HPDE6-E6E7 (cell line): Measurements from ENCODE around the gene PLEKHN1.
"Not testable (repeated sequence)": the region's sequence is repeated elsewhere in the genome, so short reads cannot be mapped to it uniquely, and the experiment has no call there.

Experiments
- DNase-seq: peaks from one replicate; pipeline ENCODE4 v3.0.0; 2011; ENCODE audit warnings: missing footprints; ENCODE audit errors: extremely low spot score

PLEKHN1 gene

DNA sequence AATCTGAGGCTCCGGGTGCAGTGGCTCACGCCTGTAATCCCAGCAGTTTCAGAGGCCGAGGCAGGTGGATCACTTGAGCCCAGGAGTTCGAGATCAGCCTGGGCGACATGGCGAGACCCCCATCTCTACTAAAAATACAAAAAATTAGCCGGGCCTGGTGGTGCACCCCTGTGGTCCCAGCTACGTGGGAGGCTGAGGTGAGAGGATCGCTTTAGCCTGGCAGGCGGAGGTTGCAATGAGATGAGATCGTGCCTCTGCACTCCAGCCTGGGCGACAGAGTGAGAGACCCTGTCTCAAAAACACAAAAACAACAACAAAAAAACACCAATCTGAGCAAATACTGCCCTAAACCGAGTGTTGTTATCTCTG lies 46.4 kb downstream of the PLEKHN1 start:
- DNase-seq: not testable (repeated sequence)

DNA sequence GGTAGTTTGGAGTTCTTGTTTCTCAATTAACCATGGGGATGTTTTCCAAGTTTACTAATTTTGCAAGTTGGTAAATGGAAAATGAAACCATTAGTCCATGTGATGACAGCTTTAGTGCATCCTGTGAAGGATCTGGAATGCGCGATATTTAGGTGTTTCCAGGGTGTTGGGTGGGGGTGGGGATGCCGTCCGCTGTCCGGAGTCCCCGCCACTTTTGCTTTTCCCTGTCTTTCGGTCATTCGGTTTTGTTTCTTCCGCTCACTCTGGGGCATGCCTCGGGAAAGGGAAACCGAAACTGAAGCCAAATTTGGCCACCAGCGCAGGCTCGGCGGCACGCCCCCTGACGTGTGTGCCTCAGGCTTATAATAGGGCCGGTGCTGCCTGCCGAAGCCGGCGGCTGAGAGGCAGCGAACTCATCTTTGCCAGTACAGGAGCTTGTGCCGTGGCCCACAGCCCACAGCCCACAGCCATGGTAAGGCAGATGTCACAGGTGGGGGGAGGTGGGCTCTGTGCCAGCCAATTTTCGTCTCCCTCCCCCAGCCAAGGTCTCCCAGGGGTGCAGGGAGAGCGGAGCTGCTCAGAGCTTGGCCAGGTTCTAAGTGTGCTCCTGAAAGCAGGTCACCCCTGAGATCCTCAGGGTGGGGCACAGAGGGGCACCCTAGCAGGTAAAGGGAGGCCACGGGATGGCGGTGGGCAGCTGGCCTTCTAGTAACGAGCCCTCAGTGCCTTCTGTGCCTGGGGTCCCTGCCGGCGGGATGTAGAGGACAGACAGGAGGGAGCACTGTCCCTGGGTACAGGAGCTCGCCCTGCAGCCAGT lies 47.0 kb downstream of the PLEKHN1 start, which contains the start of gene ISG15:
Gene ISG15 (plus strand): TSS at position 393 of the 817 bp plus-strand sequence. CDS start 77 bp downstream, at position 470.
- no peak for DNase-seq

DNA sequence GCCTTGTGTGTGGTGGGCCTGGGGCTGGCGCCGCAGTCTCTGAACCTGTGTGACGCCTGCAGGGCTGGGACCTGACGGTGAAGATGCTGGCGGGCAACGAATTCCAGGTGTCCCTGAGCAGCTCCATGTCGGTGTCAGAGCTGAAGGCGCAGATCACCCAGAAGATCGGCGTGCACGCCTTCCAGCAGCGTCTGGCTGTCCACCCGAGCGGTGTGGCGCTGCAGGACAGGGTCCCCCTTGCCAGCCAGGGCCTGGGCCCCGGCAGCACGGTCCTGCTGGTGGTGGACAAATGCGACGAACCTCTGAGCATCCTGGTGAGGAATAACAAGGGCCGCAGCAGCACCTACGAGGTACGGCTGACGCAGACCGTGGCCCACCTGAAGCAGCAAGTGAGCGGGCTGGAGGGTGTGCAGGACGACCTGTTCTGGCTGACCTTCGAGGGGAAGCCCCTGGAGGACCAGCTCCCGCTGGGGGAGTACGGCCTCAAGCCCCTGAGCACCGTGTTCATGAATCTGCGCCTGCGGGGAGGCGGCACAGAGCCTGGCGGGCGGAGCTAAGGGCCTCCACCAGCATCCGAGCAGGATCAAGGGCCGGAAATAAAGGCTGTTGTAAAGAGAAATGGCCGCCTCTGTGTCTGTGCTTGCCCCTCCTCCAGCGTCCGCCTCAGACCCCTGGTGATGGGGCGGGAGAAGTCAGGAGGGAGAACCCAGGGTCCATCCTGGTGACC lies 47.8 kb downstream of the PLEKHN1 start:
- DNase-seq: no peak

DNA sequence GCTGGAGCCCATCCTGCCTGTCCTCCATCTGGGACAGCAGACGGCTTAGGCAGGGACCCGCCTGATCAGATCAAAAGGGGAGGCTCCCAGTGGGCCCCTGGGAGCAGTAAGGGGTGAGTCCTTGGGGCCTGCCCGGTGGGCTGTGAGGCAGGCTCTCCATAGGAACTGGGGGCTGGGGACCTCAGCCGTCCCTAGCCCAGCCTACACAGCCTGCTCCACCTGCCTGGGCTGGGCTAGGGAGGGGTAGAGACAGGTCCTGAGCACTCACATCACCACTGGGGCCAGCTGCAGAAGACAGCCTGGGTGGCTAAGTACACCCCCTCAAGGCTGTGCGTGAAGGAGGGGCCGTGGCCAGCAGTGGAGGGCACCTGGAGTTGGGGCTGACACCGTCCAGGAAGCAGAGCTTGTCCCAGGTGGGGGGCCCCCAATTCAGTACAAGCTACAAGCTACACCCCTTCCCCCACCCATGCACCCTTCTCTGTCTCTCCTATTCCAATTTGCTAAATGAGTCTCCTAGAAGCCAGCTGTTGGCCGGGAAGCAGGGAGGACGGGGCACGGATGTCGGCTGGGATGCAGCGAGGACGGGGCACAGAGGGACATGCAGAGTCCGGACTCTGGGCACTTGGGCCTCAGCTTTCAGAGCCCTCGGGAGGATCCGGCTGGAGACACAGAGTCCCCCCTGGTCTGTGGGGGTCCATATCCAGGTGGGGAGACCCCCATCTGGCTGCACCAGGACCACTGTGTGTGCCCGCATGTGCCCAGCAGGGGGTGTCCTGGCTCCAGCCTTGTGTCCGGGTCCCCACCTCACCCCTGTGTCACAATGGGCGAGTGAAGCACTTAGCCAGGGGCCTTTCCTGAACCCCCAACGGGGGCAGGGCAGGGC lies 48.8 kb downstream of the PLEKHN1 start:
- no peak for DNase-seq

DNA sequence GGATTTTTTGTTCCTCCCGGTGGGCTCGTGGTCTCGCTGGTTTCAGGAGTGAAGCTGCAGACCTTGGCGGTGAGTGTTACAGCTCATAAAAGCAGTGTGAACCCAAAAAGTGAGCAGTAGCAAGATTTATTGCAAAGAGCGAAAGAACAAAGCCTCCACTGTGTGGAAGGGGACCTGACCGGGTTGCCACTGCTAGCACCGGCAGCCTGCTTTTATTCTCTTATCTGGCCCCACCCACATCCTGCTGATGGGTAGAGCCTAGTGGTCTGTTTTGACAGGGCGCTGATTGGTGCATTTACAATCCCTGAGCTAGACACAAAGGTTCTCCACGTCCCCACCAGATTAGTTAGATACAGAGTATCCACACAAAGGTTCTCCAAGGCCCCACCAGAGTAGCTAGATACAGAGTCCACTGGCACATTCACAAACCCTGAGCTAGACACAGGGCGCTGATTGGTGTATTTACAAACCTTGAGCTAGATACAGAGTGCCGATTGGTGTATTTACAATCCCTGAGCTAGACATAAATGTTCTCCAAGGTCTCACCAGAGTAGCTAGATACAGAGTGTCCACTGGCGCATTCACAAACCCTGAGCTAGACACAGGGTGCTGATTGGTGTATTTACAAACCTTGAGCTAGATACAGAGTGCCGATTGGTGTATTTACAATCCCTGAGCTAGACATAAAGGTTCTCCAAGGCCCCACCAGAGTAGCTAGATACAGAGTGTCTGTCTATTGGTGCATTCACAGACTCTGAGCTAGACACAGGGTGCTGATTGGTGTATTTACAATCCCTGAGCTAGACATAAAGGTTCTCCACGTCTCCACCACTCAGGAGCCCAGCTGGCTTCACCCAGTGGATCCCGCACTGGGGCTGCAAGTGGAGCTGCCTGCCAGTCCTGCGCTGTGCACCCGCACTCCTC lies 51.4 kb downstream of the PLEKHN1 start:
- DNase-seq: not testable (repeated sequence)

DNA sequence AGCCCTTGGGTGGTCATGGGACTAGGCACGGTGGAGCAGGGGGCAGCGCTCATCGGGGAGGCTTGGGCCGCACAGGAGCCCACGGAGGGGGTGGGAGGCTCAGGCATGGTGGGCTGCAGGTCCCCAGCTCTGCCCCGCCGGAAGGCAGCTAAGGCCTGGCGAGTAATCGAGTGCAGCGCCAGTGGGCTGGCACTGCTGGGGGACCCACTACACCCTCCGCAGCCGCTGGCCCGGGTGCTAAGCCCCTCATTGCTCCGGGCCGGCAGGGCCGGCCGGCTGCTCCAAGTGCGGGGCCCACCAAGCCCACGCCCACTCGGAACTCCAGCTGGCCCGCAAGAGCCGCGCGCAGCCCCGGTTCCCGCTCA lies 52.0 kb downstream of the PLEKHN1 start:
- not testable (repeated sequence) for DNase-seq

DNA sequence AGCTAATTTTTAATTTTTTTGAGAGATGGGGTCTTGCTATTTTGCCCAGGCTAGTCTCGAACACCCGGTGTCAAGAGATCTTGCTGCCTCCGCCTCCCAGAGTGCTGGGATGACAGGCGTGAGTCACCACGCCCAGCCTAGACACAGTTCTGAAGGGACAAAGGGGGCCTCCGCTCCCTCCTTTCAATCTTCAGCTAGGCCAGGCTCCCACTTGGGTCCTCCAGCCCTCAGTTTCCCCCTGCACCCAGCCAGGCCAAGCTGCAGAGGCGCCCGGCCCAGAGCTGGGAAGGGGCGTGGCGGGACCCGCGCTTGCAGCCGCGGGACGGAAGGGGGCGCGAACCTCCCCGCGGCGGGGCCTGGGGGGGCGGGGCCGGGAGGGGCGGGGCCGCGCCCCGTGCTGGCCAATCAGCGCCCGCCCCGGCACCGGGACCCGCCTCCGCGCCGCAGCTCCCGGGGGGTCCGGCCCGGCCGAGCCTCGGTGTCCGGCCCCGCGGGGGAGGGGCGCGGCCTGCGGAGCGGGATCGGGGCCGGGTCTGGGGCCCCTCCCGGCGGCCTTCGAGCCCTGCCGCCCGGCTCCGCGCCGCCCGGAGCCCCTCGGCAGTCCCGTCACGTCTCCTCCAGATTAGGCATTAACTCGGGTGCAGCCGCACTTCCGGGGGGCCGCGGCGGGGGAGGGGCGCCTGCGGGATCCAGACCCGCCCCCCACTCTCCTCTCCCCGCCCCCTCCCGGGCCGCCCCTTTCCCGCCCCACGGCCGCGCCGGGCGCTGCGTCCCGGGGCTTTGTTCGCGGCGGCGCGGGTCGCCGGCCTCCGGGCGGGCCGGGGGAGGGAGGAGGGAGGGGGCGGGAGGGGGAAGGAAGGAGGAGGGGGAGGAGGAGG lies 53.1 kb downstream of the PLEKHN1 start:
- DNase-seq: peak; percentile 79

DNA sequence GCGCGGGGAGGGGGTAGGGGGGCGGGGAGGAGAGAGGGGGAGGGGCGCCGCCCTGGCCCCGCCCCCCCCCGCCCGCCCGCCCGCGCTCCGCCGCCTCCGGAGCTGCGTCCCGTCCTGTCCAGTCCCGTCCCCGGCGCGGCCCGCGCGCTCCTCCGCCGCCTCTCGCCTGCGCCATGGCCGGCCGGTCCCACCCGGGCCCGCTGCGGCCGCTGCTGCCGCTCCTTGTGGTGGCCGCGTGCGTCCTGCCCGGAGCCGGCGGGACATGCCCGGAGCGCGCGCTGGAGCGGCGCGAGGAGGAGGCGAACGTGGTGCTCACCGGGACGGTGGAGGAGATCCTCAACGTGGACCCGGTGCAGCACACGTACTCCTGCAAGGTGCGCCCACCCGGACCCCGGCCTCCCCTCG lies 53.7 kb downstream of the PLEKHN1 start, which contains the start of gene AGRN:
Gene AGRN (plus strand): TSS at position 121 of the 405 bp plus-strand sequence. CDS start 53 bp downstream, at position 174.
- DNase-seq: no peak

DNA sequence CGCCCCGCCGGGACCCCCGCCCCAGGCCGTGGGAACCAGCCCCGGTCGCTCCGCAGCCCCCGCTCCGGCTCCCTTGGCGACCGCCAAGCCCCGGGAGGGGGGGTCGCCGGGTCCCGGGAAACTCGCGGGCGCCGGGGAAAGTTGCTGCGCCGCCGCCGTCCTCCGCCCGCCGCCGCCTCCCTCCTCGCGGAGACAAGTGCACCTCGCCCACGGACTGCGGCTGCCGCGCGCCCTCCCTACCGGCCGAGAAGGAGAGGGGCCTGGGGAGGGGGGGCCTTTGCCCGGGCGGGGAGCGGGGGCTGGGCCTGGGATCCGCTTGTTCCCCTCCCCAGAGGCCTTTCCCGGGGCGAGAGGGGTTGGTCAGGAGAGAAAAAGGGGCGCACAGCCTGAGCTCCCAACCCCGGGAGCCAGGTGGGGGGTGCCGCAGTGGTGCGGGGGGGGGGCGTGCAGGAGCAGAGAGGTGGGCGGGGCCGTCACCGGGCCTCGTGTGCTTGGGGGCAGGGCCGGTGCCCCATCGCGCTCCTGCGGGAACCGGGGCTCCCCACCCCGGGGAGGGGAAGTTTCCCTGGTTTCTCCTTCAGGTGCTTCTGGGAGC lies 54.2 kb downstream of the PLEKHN1 start:
- no peak for DNase-seq

DNA sequence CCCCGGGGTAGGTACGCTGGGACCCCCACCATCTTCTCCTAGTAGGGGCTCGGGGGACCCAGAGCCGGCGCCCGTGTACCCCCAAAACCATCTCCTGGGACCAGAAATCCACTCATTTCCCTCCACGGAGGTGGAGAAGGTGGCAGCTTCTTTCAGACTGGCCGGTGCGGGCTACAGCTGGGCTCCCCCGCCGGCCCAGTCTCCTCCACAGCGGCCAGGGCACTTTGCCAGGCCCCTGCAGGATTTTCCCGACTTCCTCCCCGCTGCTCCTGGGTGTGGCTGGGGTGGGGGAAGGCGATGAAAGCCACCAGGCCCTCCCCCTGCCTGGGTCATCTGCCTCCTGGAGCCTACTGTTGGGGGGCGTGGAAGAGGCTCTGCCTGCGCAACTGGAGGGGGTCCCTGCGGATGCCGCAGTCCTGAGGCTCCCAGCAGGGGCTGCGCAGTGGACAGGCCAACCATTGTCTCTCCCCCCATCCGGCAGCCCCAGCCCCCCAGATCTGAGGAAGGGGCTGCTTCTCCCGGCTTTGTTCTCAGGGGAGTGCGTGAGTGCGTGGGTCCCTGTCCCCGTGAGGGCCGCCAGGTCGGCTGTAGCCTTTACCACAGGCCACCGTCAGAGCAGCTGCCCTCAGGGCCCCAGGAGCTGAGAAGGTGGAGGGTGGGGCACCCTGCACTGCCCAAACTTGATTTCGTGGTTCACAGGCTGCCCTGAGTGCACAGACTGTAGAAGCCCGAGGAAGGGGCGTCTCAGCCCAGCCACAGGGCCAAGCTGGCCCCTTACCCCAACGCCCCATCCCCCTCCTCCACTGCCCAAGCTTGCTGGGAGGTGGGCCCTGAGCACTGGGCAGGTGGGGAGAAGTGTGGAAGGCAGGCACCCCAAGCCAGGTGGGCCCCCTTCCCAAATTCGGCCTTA lies 55.0 kb downstream of the PLEKHN1 start:
- DNase-seq: no peak

DNA sequence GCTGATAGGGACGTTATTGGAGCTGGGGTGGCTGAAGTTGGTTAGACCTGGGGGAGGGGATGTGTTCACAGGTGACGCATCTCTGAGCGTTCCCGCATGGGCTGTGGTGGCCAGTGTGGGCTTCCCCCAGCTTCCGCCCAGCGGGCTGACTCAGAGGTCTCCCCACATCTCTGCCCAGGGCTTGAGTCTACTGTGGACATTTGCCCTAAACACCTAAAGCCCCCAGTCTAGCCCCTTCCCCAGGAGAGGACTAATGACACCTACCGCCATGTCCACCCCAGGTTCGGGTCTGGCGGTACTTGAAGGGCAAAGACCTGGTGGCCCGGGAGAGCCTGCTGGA lies 55.6 kb downstream of the PLEKHN1 start:
- no peak for DNase-seq

DNA sequence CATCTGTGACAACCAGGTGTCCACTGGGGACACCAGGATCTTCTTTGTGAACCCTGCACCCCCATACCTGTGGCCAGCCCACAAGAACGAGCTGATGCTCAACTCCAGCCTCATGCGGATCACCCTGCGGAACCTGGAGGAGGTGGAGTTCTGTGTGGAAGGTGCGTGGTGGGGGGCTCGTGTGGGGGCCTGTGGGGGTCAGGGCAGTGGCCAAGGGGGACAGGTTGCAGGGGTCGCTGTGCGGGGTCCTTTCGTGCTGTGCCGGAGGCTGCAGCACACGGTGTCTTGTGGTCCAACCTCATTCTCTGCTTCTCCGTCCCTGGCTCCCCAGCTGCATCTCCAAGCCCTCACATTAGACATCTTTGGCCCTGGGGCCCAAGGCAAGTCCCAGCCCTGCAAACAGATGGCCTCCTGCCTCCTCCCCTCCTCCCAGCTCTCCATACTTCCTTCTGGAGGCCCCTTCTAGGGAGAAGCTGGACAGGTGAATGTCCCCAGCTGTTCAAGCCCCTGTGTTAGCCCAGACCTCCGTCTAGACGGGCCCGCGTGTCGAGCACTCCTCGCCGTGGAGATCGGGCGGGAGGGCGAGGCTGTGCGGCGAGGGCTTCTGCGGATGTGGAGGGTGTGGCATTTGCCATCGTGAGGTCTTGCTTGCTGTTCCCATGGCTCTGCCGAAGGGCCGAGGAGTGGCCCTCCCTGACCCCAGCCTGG lies 56.2 kb downstream of the PLEKHN1 start:
- no peak for DNase-seq

DNA sequence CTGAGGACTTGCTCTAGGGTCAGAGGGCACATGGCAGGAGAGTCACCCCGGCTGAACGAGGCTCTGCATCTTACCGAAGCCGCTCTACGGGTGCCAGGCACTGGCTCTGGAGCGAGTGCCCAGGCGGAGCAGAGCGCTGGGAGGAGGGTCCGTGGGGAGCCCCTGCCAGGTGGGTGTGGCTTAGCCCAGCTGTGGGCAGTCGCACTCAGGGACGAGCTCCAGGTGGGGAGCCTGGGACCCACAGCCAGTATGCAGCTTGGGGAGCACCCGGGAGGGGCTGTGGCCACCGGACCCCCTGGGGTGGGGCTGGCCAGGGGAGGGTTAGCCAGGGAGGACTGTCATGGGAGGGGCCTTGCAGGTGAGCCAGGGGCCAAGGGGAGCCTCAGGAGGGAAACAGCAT lies 57.4 kb downstream of the PLEKHN1 start:
- no peak for DNase-seq

DNA sequence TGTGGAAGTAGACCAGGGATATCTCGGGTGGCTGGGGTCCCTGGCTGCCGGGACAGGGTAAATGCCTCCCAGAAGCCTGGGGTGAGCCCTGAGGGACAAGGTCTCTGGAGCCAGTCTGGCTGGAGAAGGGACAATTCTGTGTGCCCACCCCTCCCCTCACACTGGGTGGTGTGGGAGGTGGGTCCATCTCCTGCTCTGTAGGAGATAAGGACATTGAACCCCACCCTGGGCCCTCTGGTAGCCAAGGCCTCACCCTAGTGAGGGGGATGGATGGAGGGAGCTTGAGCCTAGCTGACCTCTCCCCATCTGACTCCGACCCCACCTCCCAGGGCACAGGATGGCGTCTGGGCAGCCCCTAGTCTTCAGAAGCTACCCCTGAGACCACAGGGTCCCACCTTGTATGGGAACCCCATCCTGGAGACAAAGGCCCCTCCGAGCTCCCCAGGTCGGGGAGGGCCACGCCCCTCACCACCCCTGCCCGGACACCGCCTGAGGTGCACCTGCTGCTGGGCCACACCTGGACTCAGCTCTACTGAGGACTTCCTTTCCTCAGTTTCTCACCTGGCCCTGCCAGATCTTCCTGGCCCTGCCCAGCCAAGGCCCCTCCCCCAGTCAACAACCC lies 58.0 kb downstream of the PLEKHN1 start:
- no peak for DNase-seq

DNA sequence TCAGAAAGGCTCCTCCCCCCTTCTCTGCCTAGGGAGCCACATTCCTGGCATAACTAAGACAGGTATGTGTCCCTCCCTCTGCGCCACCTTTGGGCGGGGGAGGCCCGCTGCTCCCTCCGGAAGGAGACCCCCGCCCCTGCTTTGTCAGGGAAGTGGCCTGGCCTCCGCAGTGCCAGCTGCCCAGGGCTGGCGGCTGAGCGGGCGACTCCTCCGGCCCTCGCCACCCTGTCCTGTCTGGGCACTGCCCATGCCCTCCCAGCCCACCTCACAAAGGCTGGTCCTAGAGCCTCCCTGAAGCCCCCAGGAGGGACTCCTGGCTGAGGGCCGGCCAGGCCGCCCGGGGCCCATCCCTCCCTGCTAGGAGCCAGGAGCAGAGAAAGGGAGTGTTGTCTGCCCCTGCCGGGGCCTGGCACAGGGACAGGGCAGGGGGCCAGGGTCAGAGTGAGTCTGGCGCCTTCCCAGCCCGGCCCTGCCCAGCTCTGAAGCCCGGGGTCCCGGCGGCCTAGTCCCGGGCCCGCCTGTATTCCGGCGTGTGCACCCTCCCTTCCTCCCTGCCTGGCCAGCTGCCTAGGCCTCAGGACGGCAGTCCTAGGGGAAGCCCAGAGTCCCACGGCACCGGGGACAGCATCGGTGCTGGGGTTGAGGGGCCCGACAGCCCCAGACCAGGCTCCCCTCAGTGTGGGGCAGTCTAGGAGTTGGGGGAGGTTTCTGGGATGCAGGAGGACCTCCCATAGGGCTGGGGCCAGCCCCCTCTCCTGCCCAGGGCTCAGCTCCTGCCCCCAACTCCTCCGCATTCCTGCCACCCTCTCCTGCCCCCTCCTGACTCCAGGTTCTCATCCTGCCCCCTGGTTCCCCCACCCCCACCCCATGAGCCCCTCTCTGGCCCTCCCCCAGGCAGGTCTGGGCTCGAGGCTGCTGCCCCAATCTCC lies 58.8 kb downstream of the PLEKHN1 start:
- DNase-seq: peak; percentile 79
